ENCODE results near the gene HOXA6.

HOXA6 gene

DNA sequence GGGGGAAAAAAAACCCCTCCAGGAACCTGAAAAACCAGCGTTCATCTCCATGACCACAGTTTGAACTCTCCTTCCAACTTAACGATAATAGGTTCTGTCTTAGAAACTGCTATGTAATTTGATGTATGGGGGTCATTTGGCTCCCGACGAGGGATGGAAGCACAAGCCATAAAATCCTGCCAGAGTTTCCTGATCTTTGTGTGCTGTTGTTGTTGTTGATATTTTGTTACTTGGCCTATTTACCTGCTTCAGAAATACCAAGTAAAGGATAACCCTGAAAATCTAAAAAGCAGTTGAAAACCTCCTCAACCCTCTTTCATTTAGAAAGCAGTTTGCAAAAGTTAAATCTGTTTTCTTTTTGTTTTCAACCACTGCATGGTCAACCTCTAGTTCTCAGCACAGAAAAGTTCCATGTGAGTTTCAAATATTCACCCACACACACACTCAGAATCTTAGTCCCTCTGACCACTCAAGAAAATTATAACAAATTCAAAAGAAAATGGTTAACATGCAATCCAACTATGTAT, 35.8 kb downstream of the HOXA6 start:
- DNase-seq (ENCODE audit: low read depth in 3 of 3, low spot score in 1 of 3) = no peak

DNA sequence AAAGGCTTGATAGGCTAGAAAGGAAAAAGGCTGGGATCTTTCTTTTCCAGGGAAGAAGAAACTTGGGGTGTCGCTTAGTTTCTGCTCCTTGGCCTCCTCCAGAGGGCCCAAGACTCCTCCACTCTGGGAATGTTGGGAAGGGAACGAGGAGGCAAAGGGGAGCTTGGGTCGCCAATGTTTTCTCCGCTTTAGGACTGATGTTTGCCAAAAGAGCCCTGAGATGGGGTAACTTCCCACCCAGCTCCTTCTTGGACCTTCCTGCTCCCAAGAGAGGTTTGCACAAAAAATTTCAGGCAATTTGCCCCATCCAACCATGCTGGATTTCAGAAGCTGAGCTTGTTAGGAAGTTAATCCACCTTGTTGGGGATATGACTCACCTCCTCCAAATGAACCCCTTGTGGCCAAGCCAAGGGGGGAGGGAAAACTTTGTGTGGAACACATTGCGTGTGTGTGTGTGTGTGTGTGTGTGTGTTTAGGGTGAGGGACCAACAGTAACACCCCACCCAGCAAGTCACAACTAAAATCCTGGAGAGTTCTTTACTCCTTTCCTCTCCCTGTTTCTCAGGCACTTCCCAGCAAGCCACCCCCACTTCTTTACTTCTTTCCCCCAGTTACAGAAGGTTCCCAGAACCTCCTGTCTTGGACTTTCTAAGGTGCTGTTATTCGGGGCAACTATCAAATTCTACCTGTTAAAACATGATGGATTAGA, 36.4 kb downstream of the HOXA6 start:
- no peak for DNase-seq (ENCODE audit: low read depth in 3 of 3, low spot score in 1 of 3)

DNA sequence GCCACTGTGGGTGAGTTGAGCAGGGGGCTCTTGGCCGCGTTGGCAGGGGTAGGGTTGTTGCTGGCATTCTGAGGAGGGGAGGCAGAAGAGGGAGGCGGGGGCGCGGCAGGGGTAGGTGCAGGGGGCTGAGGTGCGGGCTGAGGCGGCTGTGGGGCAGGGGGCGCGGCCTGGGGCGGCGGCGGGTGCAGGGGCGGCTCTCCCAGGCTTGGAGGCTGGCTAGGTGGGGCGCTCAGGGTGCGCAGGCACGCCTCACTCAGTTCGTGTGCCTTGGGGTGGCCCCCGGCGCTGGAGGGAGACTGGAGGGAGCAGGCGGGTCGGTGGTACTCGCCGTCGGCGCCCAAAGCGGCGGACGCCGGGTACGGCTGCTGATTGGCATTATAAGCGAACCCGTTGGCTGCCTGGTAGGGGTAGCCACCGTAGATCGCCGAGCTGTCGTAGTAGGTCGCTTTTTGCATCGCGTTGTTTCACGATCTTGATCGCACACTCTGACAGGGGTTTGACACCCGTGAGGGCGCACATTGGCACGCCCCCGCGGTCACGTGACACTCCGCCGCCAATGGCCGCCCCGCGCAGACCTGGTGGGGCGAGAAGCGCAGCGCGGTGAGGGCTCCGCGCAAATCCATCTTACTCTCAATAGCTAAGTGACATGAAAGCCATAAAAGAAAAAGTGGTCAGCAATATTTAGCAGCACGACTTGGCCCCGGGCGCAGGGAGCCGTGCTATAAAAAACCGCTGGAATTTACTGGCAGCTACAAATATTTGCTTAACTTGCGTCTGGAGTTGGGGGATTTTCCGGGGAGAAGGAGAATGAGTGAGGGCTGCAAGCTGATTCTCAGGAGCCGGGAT, 37.2 kb downstream of the HOXA6 start:
- no peak for DNase-seq (ENCODE audit: low read depth in 3 of 3, low spot score in 1 of 3)

DNA sequence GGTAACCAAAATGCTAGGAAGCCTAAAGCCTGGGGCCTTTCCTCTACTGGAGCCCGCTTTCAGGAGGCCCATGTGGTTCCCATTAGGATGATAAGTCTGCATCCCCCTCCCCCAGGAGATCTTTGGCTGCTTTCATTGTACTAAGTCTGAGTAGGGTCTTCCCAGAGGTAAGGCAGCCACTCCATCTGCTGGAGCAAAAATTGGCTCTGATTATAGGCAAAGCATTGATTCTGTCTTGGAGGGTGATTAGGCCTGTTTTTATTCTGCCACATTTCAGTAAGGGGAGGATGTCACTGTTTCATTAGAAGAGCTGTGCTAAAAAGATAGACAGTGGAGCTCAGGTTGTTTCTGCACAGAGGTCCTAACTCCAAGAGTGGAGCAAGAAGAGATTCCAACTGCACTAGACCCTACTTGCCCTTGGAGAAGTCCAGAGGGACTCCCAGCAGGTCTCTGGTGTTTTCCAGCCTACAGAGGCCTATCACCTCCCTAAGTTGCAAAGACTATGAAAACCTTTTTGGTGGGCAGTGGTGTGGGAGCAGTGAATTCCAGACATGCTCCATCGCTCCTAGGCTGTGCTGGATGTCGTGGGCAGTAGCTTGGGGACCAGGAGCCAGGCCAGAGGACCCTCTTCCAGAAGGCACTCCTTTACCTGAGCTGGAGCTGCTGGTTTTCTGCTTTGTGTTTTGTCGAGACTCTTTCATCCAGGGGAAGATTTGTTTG, 37.9 kb downstream of the HOXA6 start:
- DNase-seq (ENCODE audit: low read depth in 3 of 3, low spot score in 1 of 3) = no peak

DNA sequence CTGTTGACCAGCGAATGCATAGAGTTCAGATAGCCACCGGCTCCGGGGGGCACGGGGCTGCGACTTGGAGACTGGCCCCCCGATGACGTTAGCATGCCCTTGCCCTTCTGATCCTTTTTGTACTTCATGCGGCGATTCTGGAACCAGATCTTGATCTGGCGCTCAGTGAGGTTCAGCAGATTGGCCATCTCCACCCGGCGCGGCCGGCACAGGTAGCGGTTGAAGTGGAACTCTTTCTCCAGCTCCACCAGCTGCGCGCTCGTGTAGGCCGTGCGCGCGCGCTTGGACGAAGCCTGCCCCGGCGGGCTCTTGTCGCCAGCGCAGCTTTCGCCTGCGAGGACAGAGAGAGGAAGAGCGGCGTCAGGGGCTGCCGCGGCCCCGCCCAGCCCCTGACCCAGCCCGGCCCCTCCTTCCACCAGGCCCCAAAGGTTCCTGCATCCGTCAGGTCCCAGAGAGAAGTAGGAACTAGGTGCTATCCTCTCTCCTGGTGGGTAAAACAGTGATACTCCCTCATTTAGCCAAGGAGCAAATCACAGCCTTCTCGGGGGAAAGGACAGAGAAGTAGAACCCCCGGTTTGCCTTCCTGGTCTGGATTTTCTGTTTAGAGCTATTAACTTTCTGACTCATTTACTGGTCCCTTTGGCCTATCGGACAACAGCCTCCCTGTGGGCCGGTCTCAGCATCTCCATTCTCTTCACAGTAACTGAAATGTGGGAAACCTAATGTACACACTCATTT, 39.0 kb downstream of the HOXA6 start:
- no peak for DNase-seq (ENCODE audit: low read depth in 3 of 3, low spot score in 1 of 3)

DNA sequence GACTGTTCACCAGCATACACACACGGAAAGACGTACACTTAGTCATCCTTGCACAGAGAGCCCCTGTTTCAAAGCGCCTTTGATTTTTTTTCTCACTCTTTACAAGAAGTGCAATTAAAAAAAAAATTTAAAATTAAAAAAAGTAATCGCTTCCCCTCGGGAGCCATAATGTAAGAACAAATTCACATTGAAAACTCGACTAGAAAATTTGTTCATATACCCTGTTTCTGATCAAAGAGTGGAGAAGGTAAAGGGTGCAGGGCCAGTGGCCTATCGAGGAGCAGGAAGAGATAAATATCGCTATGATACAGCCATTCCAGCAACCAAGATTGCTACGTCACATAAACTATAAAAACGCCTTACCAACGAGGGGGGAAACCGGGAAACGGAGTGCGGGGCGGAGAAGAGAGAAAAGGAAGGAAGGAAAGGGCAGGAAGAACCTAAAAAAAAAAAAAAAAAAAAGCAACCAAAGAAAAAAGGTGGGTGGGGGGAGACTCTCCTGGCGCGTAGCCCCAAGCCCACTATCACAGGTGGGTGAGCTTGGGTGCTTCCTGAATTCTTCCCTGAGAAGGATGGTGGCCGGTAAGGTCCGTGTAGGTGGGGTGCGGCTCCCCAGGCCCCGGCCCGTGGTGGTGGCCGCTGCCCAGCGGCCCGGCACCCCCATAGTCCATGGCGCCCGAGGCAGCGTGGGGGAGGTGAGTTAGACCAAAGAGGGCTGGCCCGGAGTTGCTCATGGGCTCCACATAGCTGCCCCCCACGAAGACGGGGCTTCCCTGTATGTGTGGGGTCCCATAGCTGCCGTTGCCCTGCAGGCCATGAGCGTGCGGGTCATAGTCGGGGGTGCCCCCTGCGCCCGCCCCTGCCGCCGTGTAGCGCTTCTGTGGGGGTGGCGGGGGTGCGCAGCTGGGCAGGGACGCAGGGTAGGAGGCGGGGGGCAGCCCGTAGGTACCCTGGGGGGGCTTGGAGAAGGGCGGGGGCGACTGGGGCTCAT, 39.9 kb downstream of the HOXA6 start:
- DNase-seq (ENCODE audit: low read depth in 3 of 3, low spot score in 1 of 3) = no peak

DNA sequence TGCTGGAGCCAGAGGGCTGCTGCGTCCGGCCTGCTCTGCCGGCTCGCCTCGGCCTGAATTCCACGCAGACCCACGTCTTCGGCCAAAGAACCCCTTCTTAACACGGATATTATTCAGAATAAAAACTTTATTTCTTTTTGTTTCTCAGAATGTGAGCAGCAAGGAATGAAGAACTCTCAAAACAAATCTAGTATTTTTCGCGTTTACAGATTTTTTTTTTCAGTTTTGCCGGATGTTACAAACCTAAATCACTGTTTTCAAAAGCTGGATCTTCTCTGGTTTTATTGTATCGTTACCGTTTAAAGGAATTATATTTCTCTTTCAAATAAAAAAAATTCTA, 40.7 kb downstream of the HOXA6 start:
- DNase-seq (ENCODE audit: low read depth in 3 of 3, low spot score in 1 of 3) = no peak

DNA sequence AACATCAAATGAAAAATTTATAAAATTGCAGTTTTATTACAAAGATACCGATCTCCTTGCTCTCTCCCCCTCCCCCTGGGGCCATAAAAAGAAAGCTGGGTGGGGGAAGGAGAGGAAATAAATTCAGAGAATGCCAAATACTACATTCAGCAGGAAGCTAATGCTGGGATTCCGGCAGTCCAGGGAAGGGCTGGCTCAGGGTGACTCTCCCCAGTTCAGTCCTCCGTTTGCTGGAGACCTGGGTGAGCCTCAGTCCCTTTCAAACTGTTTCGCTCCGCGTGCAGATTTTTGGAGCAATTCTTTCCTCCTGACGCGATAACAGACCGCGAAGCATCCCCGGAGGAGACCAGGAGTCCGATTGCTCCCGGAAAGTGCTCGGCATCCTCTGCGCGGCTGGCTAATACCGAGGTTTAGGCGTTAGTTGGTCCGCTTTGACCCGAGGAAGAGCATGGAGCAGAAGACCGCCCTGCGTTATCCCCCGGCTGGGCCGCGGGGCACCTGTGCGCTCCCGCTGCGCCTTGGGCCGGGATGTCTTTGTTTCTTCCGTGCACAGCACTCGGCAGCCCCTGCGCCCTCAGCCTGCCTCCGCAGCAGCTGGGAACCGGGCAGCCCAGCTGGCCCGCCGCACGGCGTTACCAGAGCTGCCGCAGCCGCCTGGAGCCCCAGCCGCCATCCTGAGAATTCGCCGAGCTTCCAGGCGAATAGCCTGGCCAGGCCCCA, 41.2 kb downstream of the HOXA6 start:
- DNase-seq (ENCODE audit: low read depth in 3 of 3, low spot score in 1 of 3) = no peak

DNA sequence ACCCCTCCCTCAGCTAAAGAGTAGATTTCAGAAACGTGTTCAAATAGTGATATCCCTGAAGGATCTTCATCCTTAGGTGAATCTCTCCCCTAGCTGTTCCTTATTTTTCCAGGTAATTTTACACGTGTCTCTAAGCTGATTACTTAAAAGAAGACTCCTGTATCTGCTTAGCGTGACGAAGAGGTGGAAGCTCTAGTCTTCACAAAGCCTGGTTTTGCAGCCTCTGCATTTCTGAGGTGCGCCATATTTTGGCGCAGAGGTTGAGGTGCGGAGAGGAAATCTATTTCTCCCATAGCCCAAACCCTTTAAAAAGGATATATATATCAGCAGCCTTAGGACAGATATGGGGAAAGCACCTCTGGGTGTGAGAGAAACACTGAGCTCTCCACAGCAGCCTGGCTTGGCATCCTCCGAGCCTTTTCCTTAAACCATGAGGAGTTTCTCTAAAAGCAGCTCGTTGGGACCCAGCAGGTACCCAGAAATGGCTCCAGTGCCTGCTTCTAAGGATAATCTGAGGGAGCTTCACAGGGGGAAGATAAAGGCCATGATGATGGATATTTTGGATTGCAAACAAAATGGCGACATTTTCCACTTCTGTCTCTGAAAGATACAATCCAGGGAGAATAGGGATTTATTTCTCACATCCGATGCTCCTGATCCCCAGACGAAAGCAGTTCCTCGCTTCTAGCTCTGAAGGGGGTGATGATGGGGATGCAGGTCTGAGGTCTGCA, 42.1 kb downstream of the HOXA6 start:
- no peak for DNase-seq (ENCODE audit: low read depth in 3 of 3, low spot score in 1 of 3)

DNA sequence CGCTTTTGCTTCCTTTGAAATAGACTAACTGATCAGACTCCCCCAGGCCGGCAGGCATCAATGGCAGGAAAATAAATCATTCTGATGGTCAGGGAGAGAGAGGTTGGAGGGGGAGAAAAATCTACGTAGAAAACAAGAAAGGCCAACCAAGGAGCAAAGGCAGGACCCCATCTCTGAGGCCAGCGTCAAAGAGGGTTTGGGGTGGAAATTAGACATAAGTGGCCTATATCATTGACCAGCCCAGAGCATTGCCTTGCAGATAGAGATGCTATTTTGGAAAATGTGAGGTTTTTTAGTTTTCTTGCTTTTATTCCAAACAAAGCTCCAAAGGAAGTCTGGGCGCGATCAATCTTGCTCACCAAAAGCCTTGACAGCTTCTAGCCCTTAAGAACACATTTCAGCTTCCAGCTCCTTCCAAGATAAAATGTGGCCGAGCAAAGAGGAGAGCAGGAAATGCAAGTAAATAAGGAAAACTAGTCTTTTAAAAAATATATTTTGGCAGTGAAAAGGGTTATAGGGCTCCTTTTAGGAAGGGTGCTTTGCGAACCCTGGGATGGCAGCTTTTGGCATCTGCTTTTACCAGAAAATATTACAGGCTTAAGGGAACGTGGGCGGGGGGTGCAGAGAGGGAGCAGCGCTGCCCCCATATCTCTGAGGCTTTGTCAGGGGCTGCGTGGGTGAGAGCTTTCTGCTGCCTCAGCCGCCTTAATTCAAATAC, 43.1 kb downstream of the HOXA6 start:
- no peak for DNase-seq (ENCODE audit: low read depth in 3 of 3, low spot score in 1 of 3)

DNA sequence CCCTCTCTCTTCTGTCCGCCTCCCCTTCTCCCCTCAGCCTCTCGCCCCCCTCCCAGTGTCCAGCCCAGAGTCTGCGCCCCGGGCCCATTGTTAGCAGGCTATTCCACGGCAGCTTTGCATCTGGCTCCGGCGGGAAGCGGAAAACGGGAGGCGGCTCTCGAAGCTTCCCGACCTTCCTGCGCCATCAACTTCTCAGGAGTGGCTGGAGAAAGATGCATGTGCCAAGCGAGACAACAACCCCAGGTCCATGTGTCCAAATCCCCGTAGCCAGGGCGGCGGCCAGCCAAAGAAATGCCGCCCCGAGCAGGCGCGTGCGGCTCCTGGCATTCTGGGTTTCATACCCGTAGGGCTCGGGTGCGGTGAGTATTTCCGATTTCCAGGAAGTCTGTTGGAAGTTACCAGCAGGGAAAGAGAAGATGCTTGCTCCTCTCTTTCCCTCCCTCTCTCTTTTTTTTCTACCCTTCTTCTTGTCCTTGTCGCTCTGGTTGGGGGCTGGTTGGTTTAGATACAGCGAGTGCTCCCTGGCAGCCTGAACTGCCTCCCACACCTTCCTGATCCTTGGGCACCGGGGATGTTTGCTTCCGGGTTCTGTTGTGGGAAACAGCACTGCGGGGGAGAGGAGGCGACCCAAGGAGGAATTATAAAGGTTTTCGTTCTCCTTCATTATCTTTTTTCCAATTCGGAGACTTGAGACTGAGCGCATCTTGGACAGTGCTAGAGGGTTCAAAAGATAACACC, 43.9 kb downstream of the HOXA6 start:
- no peak for DNase-seq (ENCODE audit: low read depth in 3 of 3, low spot score in 1 of 3)

DNA sequence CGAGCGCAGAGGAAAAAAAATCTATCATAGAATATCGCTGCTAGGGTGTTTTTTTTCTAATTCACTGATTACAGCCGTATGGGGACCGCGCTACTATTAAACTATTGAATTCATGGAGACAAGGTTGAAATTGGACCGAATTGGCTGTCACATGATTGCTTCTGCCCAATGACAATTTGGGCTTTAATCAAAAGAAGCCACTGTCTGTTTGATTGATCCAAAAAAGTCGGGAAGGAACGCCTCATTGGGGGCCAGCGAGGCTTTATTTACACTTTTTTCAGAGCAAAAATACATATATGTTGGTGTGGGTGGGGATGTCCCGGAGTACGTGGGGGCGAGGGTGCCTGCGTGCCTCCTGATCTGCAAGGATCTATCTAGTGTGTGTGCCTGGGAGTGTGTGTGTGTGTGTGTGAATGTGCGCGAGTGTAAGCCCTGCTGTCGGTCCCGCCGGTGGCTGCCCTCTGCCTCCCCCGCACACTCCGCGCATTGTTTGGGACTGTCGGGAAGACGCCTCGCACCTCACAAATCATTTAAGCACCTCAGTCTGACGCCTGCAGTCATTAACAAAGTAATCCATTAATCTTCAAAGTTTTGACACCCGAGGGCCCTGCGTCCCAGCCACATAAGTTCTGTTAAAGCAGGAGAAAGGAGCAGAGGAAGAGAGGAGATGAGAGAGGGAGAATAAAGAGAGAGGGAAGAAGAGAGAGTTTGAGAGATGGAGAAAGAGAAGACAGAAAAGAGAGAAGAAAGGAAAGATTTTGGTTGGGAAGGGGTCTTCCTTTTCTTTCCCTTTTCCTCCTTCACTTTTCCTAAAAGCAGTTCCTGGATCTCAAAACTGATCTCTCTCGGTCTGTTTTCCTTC, 44.8 kb downstream of the HOXA6 start, which contains the start of gene HOXA2:
HOXA2 (minus strand) TSS at position 103 of the 862 bp plus-strand sequence. CDS start 183 bp downstream, outside the sequence.
- DNase-seq (ENCODE audit: low read depth in 3 of 3, low spot score in 1 of 3) = no peak

DNA sequence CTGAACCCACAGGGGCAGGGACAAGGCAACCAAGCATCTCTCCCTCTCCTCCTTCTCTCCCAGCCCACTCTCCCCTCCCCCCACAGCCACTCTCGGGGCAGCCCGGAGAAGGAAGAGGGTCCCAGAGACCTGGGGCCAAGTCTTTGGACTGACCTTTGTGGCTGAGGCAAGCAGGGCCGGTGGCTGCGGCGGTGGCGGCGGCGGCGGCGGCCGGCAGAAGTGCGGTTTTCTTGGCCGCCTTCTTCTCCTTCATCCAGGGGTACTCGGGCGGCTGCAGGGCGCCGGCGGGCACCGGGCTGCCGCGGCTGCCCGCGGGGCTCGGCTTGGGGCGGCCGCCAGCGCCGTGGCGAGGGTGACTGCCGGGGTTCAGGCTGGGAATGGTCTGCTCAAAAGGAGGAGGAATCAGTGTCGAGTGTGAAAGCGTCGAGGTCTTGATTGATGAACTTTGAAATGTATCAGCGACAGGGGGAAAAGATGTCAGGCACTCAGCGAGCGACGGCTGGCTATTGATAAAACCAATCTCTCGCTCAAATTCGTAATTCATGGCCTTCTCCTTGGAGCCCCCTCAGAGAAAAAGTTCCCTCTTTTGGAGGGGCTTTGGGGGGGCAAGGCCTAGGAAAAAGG, 45.5 kb downstream of the HOXA6 start:
- DNase-seq (ENCODE audit: low read depth in 3 of 3, low spot score in 1 of 3) = no peak

DNA sequence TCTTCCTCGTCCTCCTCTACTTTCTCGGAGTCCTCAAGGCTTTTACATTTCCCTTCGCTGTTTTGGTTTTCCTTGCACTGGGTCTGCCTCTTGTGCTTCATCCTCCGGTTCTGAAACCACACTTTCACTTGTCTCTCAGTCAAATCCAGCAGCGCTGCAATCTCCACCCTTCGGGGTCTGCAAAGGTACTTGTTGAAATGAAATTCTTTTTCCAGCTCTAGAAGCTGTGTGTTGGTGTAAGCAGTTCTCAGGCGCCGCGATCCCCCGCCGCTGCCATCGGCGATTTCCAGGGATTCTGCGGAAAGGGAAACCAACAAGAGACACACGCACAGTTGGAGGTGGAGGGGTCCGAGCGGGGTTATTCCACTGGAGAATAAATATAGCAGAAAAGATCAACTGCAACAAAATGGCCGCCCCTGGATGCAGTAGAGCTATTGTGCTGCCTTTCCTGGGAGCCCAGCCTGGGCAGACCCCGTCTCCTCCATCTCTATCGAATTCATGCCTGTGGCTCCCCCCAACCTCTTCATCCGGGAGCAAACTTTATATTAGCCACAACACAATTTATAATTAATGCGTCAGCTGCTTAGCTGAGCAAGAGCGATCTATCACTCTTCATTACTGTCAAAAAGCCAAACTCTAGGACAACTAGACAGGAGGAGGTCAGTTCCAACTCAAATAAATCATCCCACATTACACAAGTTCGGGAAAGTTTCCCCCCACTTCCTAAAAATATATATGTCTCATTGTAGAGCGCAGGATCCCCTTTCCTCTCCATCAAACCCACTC, 46.2 kb downstream of the HOXA6 start:
- DNase-seq (ENCODE audit: low read depth in 3 of 3, low spot score in 1 of 3) = no peak

DNA sequence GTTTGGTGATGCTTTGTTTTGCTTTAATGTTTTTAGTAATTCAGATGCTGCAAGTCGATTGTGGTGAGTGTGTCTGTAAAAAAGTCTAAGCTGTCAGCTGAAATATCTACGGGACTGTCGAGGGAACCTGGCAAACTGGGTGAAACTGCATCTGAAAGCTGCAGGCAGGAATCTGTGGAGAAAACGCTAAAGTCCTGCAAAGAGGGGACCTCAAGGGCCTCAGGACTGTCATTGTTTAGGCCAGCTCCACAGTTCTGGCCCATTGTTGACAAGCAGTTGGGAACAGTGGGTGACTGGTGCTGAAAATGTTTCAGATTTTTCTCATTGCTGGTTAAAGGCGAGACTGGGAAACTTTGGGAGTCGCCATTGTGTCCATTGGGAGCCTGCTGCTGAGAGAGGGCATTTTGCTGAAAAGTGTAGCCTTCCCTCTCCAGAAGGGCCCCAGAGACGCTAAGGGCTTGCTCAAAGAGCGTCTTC, 46.8 kb downstream of the HOXA6 start:
- DNase-seq (ENCODE audit: low read depth in 3 of 3, low spot score in 1 of 3) = no peak

All from stimulated activated CD4-positive, alpha-beta T cell treated with anti-CD3 and anti-CD28 coated beads, TNF-alpha, amount 100 ng/mL, for 1 hour (primary cell).